Breast epithelium (tissue), 4 donors: ENCODE data around the gene EIF3L. TPM values are rescaled to one million over a fixed set of nuclear protein-coding genes. Genes with fewer than 3 reads are reported as not detected.

Source experiments
- DNase-seq, 2 donors: peaks; one replicate each; pipeline ENCODE4 v3.0.0-alpha.2; 2019; ENCODE audit warnings: low spot score in 2 of 2
- H3K27ac ChIP-seq, 2 donors: fragments of 200-600 bp; sonication (generic) in 1 of 2; one replicate each; pipeline ENCODE4 v1.5.1; 2016 to 2019; ENCODE audit warnings: mild to moderate bottlenecking in 1 of 2
- H3K27me3 ChIP-seq, 2 donors: fragments of 200-600 bp; sonication (generic) in 1 of 2; one replicate each; pipeline versions ENCODE4 v1.5.1 to v1.6.0; 2017 to 2019; ENCODE audit warnings: control low read depth in 1 of 2, mild to moderate bottlenecking in 1 of 2
- H3K36me3 ChIP-seq: fragments of 200-600 bp; one replicate; pipeline ENCODE4 v1.5.1; 2019
- H3K4me1 ChIP-seq, 2 donors: fragments of 200-600 bp; sonication (generic); one replicate each; pipeline ENCODE4 v1.5.1; 2016 to 2019; ENCODE audit warnings: control low read depth in 1 of 2
- H3K4me3 ChIP-seq, 3 donors: fragments of 200-600 bp; sonication (generic); 1 replicate in 2 of 3; 2 replicates in 1 of 3; pipeline ENCODE4 v1.5.1; 2016 to 2019; ENCODE audit warnings: mild to moderate bottlenecking in 3 of 3, moderate library complexity in 2 of 3
- H3K9me3 ChIP-seq, 2 donors: fragments of 200-600 bp; sonication (generic) in 1 of 2; one replicate each; pipeline ENCODE4 v1.5.1; 2016 to 2019; ENCODE audit warnings: control low read depth in 1 of 2
- CTCF ChIP-seq, 3 donors: fragments of 450-650 bp; IDR thresholded peaks; one replicate each; pipeline ENCODE4 v1.5.1; 2016 to 2017; ENCODE audit warnings: antibody characterized with exemption in 3 of 3, mild to moderate bottlenecking in 3 of 3, moderate library complexity in 3 of 3
- POLR2A ChIP-seq: fragments of 450-650 bp; IDR thresholded peaks from one replicate; pipeline ENCODE4 v1.6.1; 2016; ENCODE audit warnings: antibody characterized with exemption, mild to moderate bottlenecking, moderate library complexity
- POLR2AphosphoS5 ChIP-seq, 3 donors: sonication (generic); formaldehyde crosslinking; IDR thresholded peaks; one replicate each; pipeline ENCODE4 v1.6.1; 2017; ENCODE audit warnings: antibody characterized with exemption in 3 of 3
- intact Hi-C: fragments of 100-400 bp; cut with DNase I; formaldehyde crosslinking; loops from one replicate; pipeline ENCODE4 v1.15.1; 2023; ENCODE audit warnings: low total_unique reads
- total RNA-seq, 3 donors: library from RNA; depleted of rRNA; stranded (reverse); fragments of >200 nt; gene quantifications; one replicate each; pipeline ENCODE4 v1.1.0, GENCODE V29; 2016

Gene EIF3L
- total RNA-seq, 3 donors from 2014 or later = 471 to 569 (median 490) TPM

GRCh38 chr22:37933711-37934376, 84.6 kb downstream of the EIF3L start:
- TF ChIP-seq POLR2A = no peak
- TF ChIP-seq CTCF (IDR thresholded peaks at IDR 0.05) = peak; percentile 87 to 98 (median 98)
- TF ChIP-seq POLR2AphosphoS5 (IDR thresholded peaks at IDR 0.05) = peak; percentile 40 to 70 (median 60)
- H3K27me3 ChIP-seq = no peaks in the 10 kb centered on the region
- H3K9me3 ChIP-seq = no peaks in the 10 kb centered on the region
- DNase-seq = peak; percentile 90 to 91
- peak overlapping the region; percentile 78 to 83 for H3K27ac ChIP-seq
- H3K4me1 ChIP-seq = peaks cover 8 to 13% of the 10 kb centered on the region in 2 donors
- H3K36me3 ChIP-seq = no peaks in the 10 kb centered on the region
- H3K4me3 ChIP-seq = no peak overlapping the region
- intact Hi-C loops = no loop called here

Other genes with a start within 250 kb of the EIF3L start
- gene GGA1, start 240.6 kb upstream of the EIF3L start, total RNA-seq = 10 to 100 TPM; 36.6 to 63.9 (median 54.7) TPM
- gene SH3BP1, start 209.8 kb upstream of the EIF3L start, total RNA-seq = 1 to 10 TPM; 3.8 to 8.8 (median 7.3) TPM
- gene PDXP, start 190.7 kb upstream of the EIF3L start, total RNA-seq = 1 to 10 TPM; 4.2 to 6.9 (median 4.2) TPM
- 1,000 to 10,000 TPM in 1 of 3 donors, 100 to 1,000 TPM in 2; 621 to 2,412 (median 641) TPM for gene LGALS1, start 173.8 kb upstream of the EIF3L start, total RNA-seq
- gene NOL12, start 163.1 kb upstream of the EIF3L start, total RNA-seq = 10 to 100 TPM; 24.5 to 29.4 (median 24.6) TPM
- gene TRIOBP, start 152.4 kb upstream of the EIF3L start, total RNA-seq = 10 to 100 TPM; 78.3 to 95.0 (median 88.3) TPM
- 10 to 100 TPM; 17.3 to 23.7 (median 21.6) TPM for gene GCAT, start 41.5 kb upstream of the EIF3L start, total RNA-seq
- under 1 TPM in 1 of 3 donors, not detected in 2; 0.44 TPM for gene GALR3, start 26.0 kb upstream of the EIF3L start, total RNA-seq
- gene ANKRD54, start 5.1 kb upstream of the EIF3L start, total RNA-seq = 10 to 100 TPM; 27.5 to 41.3 (median 34.9) TPM
- 10 to 100 TPM in 2 of 3 donors, 1 to 10 TPM in 1; 8.6 to 25.6 (median 22.0) TPM for gene MICALL1, start 56.9 kb downstream of the EIF3L start, total RNA-seq
- gene C22orf23, start 104.2 kb downstream of the EIF3L start, total RNA-seq = under 1 TPM in 1 of 3 donors, not detected in 2; 0.64 TPM
- 10 to 100 TPM; 66.7 to 93.7 (median 82.4) TPM for gene POLR2F, start 104.3 kb downstream of the EIF3L start, total RNA-seq
- 100 to 1,000 TPM in 1 of 3 donors, 10 to 100 TPM in 1, under 1 TPM in 1; 0.16 to 101 (median 24.9) TPM for gene SOX10, start 135.1 kb downstream of the EIF3L start, total RNA-seq
- 10 to 100 TPM; 42.0 to 61.3 (median 49.9) TPM for gene PICK1, start 208.0 kb downstream of the EIF3L start, total RNA-seq
- 1 to 10 TPM in 1 of 3 donors, under 1 TPM in 1, not detected in 1; 0.33 to 1.3 TPM for gene SLC16A8, start 234.8 kb downstream of the EIF3L start, total RNA-seq